K562 (cell line): ENCODE data around the gene MAGI2. TPM values are rescaled to one million over a fixed set of nuclear protein-coding genes. Genes with fewer than 3 reads are reported as not detected.
A peak's percentile ranks its signal among the peaks of the same experiment; 100 is the strongest.

ENCODE experiments used
- ATAC-seq: fragments of 200-7000 bp; cut with Tn5 transposase; 3 replicates; pipeline ENCODE4 v1.9.1; 2020; ENCODE audit warnings: moderate library complexity
- BruUV-seq: library from RNA; stranded (reverse); fragments of 400-500 nt; replicated peaks from 2 replicates; lab custom pipeline; 2021; lab: Mats Ljungman, UMichigan
- CTCF ChIA-PET: fragments of 300-600 bp; formaldehyde crosslinking; extraction: SDS; loops from one replicate; lab custom pipeline; 2021; ENCODE audit warnings: low intra/inter-chr PET ratio; lab: Yijun Ruan, JAX
- POLR2A ChIA-PET: fragments of 300-600, 350-650 bp; sonication (Branson Sonifier 250); formaldehyde crosslinking; extraction: SDS; loops from one replicate; lab custom pipeline; 2021; ENCODE audit warnings: antibody characterized with exemption, inconsistent platforms; lab: Yijun Ruan, JAX
- DNase-seq, 4 experiments: peaks; one replicate each; pipeline versions ENCODE4 v3.0.0 to v3.0.0-alpha.2; 2011 to 2018; ENCODE audit warnings: low spot score in 3 of 4, mixed read lengths in 3 of 4; ENCODE audit errors: extremely low read depth in 1 of 4
- FAIRE-seq: peaks from 2 replicates; lab custom pipeline; 2011; peaks lifted over from hg19 to GRCh38; lab: Jason Lieb, UNC
- H2AFZ ChIP-seq: 2 replicates; pipeline ENCODE4 v1.6.0; 2011; ENCODE audit warnings: low read depth, low read length, control low read depth, inconsistent platforms
- H3K27ac ChIP-seq: fragments of 200-600 bp; 3 replicates; pipeline ENCODE4 v1.8.0; 2011; ENCODE audit warnings: low read depth, mild to moderate bottlenecking, control low read depth, inconsistent platforms, low read length, moderate library complexity, mixed read lengths; ENCODE audit errors: extremely low read depth
- H3K27me3 ChIP-seq, 2 experiments: fragments of 300-600 bp in 1 of 2; 2 replicates in 1 of 2; 3 replicates in 1 of 2; pipeline versions ENCODE4 v1.6.0 to v1.8.0; 2011; ENCODE audit warnings: inconsistent platforms in 2 of 2, low read length in 2 of 2, mild to moderate bottlenecking in 1 of 2, mixed read lengths in 1 of 2, moderate library complexity in 1 of 2; ENCODE audit not compliant: control insufficient read depth in 2 of 2, insufficient read depth in 2 of 2
- H3K36me3 ChIP-seq: fragments of 300-600 bp; 3 replicates; pipeline ENCODE4 v1.8.0; 2011; ENCODE audit warnings: mild to moderate bottlenecking, low read length, inconsistent platforms; ENCODE audit not compliant: control insufficient read depth, insufficient read depth
- H3K4me1 ChIP-seq, 2 experiments: fragments of 200-600 bp in 1 of 2; replicated peaks in 1 of 2; 2 replicates in 1 of 2; 3 replicates in 1 of 2; pipeline versions ENCODE4 v1.5.1 to v1.8.0; 2011; ENCODE audit warnings: inconsistent platforms in 2 of 2, low read length in 2 of 2, mild to moderate bottlenecking in 1 of 2, mixed read lengths in 1 of 2, moderate library complexity in 1 of 2; ENCODE audit not compliant: control insufficient read depth in 2 of 2, insufficient read depth in 2 of 2
- H3K4me2 ChIP-seq: 2 replicates; pipeline ENCODE4 v1.6.1; 2011; ENCODE audit warnings: low read length, control low read depth, inconsistent platforms, mixed read lengths; ENCODE audit not compliant: insufficient read depth
- H3K4me3 ChIP-seq: fragments of 200-600 bp; sonication (generic), shearing (Covaris generic); 2 replicates; pipeline ENCODE4 v1.5.1; 2016; ENCODE audit warnings: control low read depth, inconsistent platforms
- H3K79me2 ChIP-seq: fragments of 200-600 bp; 3 replicates; pipeline ENCODE4 v1.8.0; 2011; ENCODE audit warnings: low read length, inconsistent platforms; ENCODE audit not compliant: control insufficient read depth, insufficient read depth
- H3K9ac ChIP-seq, 2 experiments: 2 replicates each; pipeline versions ENCODE4 v1.6.0 to v1.6.1; 2011; ENCODE audit warnings: low read depth in 2 of 2, low read length in 2 of 2, control low read depth in 1 of 2, inconsistent platforms in 1 of 2, mild to moderate bottlenecking in 1 of 2, mixed read lengths in 1 of 2; ENCODE audit not compliant: insufficient read depth in 1 of 2
- H3K9me1 ChIP-seq: one replicate; pipeline ENCODE4 v1.6.0; 2011; ENCODE audit warnings: inconsistent platforms, mild to moderate bottlenecking, low read length, moderate library complexity; ENCODE audit not compliant: control insufficient read depth, insufficient read depth
- H3K9me3 ChIP-seq: replicated peaks from 2 replicates; pipeline ENCODE4 v1.5.1; 2011; ENCODE audit warnings: low read depth, low read length, inconsistent platforms; ENCODE audit not compliant: control insufficient read depth, insufficient read depth
- H4K20me1 ChIP-seq: replicated peaks from 2 replicates; pipeline ENCODE4 v1.6.1; 2011; ENCODE audit warnings: low read length, inconsistent platforms, mixed read lengths; ENCODE audit not compliant: control insufficient read depth, insufficient read depth
- ATF3 ChIP-seq, 2 experiments: fragments of 450-650 bp in 1 of 2; sonication (generic) in 1 of 2; formaldehyde crosslinking in 1 of 2; IDR thresholded peaks in 1 of 2; conservative IDR thresholded peaks in 1 of 2; 2 replicates each; pipeline versions ENCODE4 v1.6.1 to v1.8.1; 2016 to 2023; ENCODE audit warnings: mild to moderate bottlenecking in 2 of 2, moderate library complexity in 2 of 2, inconsistent platforms in 1 of 2, missing genetic modification reagents in 1 of 2
- BACH1 ChIP-seq: fragments of 200-800 bp; sonication (Bioruptor generic); IDR thresholded peaks from 2 replicates; pipeline ENCODE4 v1.6.1; 2016; ENCODE audit warnings: missing genetic modification characterization, missing compliant biosample characterization
- CBFA2T3 ChIP-seq: fragments of 450-650 bp; IDR thresholded peaks from 2 replicates; pipeline ENCODE4 v1.6.1; 2017
- CHD2 ChIP-seq: IDR thresholded peaks from 2 replicates; pipeline ENCODE4 v1.6.1; 2011; ENCODE audit warnings: low read depth, low read length
- ESRRB ChIP-seq: fragments of 250-450 bp; sonication (Bioruptor Pico); IDR thresholded peaks from 2 replicates; pipeline ENCODE4 v1.5.0; 2020; ENCODE audit warnings: mild to moderate bottlenecking, moderate library complexity, borderline replicate concordance
- HNRNPUL1 ChIP-seq: fragments of 200-400 bp; formaldehyde crosslinking; IDR thresholded peaks from 2 replicates; pipeline ENCODE4 v1.6.1; 2017; ENCODE audit warnings: low read length
- IRF2 ChIP-seq: sonication (generic); formaldehyde crosslinking; IDR thresholded peaks from 2 replicates; pipeline ENCODE4 v1.8.1; 2022; ENCODE audit warnings: mild to moderate bottlenecking, missing genetic modification reagents
- MCM2 ChIP-seq: fragments of 450-650 bp; IDR thresholded peaks from 2 replicates; pipeline ENCODE4 v1.6.1; 2017; ENCODE audit warnings: low read depth, mild to moderate bottlenecking
- NFIC ChIP-seq: fragments of 450-650 bp; IDR thresholded peaks from 2 replicates; pipeline ENCODE4 v1.6.1; 2017; ENCODE audit warnings: mild to moderate bottlenecking, inconsistent platforms
- NFIX ChIP-seq: fragments of 250-450 bp; sonication (Bioruptor Pico); IDR thresholded peaks from 2 replicates; pipeline ENCODE4 v1.4.0; 2020; ENCODE audit warnings: low read depth, mild to moderate bottlenecking, moderate library complexity
- PCBP2 ChIP-seq: fragments of 200-400 bp; formaldehyde crosslinking; IDR thresholded peaks from 2 replicates; pipeline ENCODE4 v1.6.1; 2018; ENCODE audit warnings: low read length, low read depth, mild to moderate bottlenecking, moderate library complexity; ENCODE audit not compliant: poor library complexity, severe bottlenecking
- PHB ChIP-seq: fragments of 250-450 bp; sonication (Bioruptor Pico); IDR thresholded peaks from 2 replicates; pipeline ENCODE4 v1.5.0; 2021
- PPARD ChIP-seq: fragments of 250-450 bp; sonication (Bioruptor Pico); IDR thresholded peaks from 2 replicates; pipeline ENCODE4 v1.8.0; 2022; ENCODE audit warnings: inconsistent platforms, mild to moderate bottlenecking, moderate library complexity
- TAF15 ChIP-seq: fragments of 200-400 bp; formaldehyde crosslinking; IDR thresholded peaks from 2 replicates; pipeline ENCODE4 v1.6.1; 2017; ENCODE audit warnings: mild to moderate bottlenecking, low read depth, low read length, moderate library complexity
- TCF15 ChIP-seq: fragments of 250-450 bp; sonication (Bioruptor Pico); IDR thresholded peaks from 2 replicates; pipeline ENCODE4 v1.8.0; 2022; ENCODE audit warnings: moderate library complexity, mild to moderate bottlenecking, inconsistent platforms
- ZBTB2 ChIP-seq: fragments of 450-650 bp; IDR thresholded peaks from 2 replicates; pipeline ENCODE4 v1.6.1; 2016; ENCODE audit warnings: antibody characterized with exemption
- ZNF384 ChIP-seq: IDR thresholded peaks from 2 replicates; pipeline ENCODE4 v1.6.1; 2012; ENCODE audit warnings: low read depth, low read length, improper control_type of control experiment
- ZNF609 ChIP-seq: sonication (generic); formaldehyde crosslinking; IDR thresholded peaks from 2 replicates; pipeline ENCODE4 v1.8.1; 2023; ENCODE audit warnings: missing genetic modification reagents, mild to moderate bottlenecking, borderline replicate concordance
- in situ Hi-C: fragments of 300-500 bp; cut with MboI; formaldehyde crosslinking; loops from 4 replicates; pipeline ENCODE4 v1.15.0; 2018; ENCODE audit warnings: inconsistent platforms, mixed read lengths
- intact Hi-C: fragments of 100-400 bp; cut with micrococcal nuclease; formaldehyde crosslinking; loops from 2 replicates; pipeline ENCODE4 v1.14.2; 2022
- polyA plus RNA-seq, 8 experiments: library from polyadenylated mRNA; depleted of rRNA in 4 of 8; stranded (reverse) in 5 of 8; unstranded in 3 of 8; fragments of >200 nt; fragmentation: Nextera tagmentation in 2 of 8; fragmentation: Illumina TruSeq in 1 of 8; extraction: Ambion mirVana in 2 of 8; extraction: Trizol in 1 of 8; gene quantifications; 2 replicates each; pipeline versions ENCODE4 v1.2.1 to v1.2.3, GENCODE V29; 2011 to 2014; ENCODE audit warnings: inconsistent platforms in 1 of 8, missing spikeins in 1 of 8
- total RNA-seq, 7 experiments: library from RNA; depleted of rRNA in 6 of 7; stranded (reverse); fragments of >200 nt in 6 of 7; fragmentation: Illumina TruSeq in 2 of 7; extraction: Trizol in 2 of 7; gene quantifications; 2 replicates each; pipeline versions ENCODE4 v1.2.1 to v1.2.3, GENCODE V29; 2011 to 2021; ENCODE audit warnings: low replicate concordance in 1 of 7

MAGI2 gene
- total and polyA plus RNA-seq, 9 of the 15 experiments (the other 6 are each of a cell fraction or from before 2014, with no cell fraction given), result 0.27 to 1.4 (median 0.70) TPM

GRCh38 chr7:78616539-78616938 is 836.9 kb downstream of the MAGI2 start:
- ChIA-PET CTCF (no interaction called here), POLR2A (no interaction called here)
- no peak for FAIRE-seq
- Histone ChIP-seq H4K20me1 (no peaks in the 10 kb centered on the region), H3K9ac (no peak overlapping the region), H3K36me3 (no peaks in the 10 kb centered on the region), H3K27me3 (no peaks in the 10 kb centered on the region), H3K4me3 (no peak overlapping the region), H3K9me1 (no peaks in the 10 kb centered on the region), H3K27ac (no peak overlapping the region), H3K9me3 (no peaks in the 10 kb centered on the region; the same call in 1 of the 2 replicates), H3K4me2 (no peak overlapping the region), H3K4me1 (no peaks in the 10 kb centered on the region), H2AFZ (no peak overlapping the region), H3K79me2 (no peaks in the 10 kb centered on the region)
- ATAC-seq, result no peak
- no TSS peak for BruUV-seq
- TF ChIP-seq ZNF609 (CRISPR knock-in tag) (no peak), ATF3 (IDR thresholded peaks at IDR 0.05) (no peak), ATF3 (CRISPR knock-in tag; conservative IDR thresholded peaks at IDR 0.05) (no peak), HNRNPUL1 (no peak), TAF15 (no peak), PCBP2 (no peak), PPARD (CRISPR knock-in tag) (no peak), BACH1 (tag) (no peak), CHD2 (no peak), ZBTB2 (no peak), MCM2 (no peak), IRF2 (CRISPR knock-in tag) (no peak), NFIX (CRISPR knock-in tag) (peak; percentile 46; the same call in 1 of the 2 replicates), ZNF384 (no peak), NFIC (peak; percentile 85), CBFA2T3 (no peak), PHB (CRISPR knock-in tag) (no peak), TCF15 (CRISPR knock-in tag) (no peak), ESRRB (no peak)
- in situ Hi-C loops, result no loop called here
- DNase-seq, result no peak
- intact Hi-C loops, result no loop called here
